ENCODE data around the gene MALRD1. TPM values are rescaled to one million over a fixed set of nuclear protein-coding genes. Genes with fewer than 3 reads are reported as not detected.

MALRD1 gene
- total RNA-seq, 4 donors from 2014 or later: 0.23 TPM; not detected in 3

DNA sequence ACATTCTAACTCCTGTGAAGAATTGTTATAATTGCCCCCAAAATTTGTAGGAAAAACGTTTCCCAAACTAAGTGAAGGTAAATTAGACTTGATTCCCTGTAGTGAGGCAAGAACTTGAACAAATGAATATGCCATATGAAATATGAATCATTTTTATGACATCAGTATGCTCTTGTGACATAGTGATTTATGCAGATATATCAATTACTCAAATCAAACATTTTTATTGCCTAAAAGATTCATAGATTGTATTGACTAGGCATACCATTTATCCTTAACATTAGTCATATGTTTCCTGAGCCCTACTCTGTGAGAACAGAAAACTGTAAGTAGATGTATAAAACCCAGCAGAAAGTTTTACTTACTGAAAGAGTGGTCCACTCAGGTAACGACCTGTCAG lies 245.6 kb downstream of the MALRD1 start:
- intact Hi-C loops (cut with DNase I; ENCODE audit: low total_unique reads): no loop called here
- WGBS, 2 donors: 44 to 49% methylated on average over 2 of the region's 2 CpGs
- H3K4me3 ChIP-seq (ENCODE audit: low read depth, poor library complexity, severe bottlenecking): no peak overlapping the region
- no peak for DNase-seq (ENCODE audit: low spot score in 2 of 2)
- TF ChIP-seq, protein P1, sequence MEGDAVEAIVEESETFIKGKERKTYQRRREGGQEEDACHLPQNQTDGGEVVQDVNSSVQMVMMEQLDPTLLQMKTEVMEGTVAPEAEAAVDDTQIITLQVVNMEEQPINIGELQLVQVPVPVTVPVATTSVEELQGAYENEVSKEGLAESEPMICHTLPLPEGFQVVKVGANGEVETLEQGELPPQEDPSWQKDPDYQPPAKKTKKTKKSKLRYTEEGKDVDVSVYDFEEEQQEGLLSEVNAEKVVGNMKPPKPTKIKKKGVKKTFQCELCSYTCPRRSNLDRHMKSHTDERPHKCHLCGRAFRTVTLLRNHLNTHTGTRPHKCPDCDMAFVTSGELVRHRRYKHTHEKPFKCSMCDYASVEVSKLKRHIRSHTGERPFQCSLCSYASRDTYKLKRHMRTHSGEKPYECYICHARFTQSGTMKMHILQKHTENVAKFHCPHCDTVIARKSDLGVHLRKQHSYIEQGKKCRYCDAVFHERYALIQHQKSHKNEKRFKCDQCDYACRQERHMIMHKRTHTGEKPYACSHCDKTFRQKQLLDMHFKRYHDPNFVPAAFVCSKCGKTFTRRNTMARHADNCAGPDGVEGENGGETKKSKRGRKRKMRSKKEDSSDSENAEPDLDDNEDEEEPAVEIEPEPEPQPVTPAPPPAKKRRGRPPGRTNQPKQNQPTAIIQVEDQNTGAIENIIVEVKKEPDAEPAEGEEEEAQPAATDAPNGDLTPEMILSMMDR (IDR thresholded peaks at IDR 0.05): no peak
- no peak for TF ChIP-seq POLR2A (IDR thresholded peaks at IDR 0.05)

DNA sequence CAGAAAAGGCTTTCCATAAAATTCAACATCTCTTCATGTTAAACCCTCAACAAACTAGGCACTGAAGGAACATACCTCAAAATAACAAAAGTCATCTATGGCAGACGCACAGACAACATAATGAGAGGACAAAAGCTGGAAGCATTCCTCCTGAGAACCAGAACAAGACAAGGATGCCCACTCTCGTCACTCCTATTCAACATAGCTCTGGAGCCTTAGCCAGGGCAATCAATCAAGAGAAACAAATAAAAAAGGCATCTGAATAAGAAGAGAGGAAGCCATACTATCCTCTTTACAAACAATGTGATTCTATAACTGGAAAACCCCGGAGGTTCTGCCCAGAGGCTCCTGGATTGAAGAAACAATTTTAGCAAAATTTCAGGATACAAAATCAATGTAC lies 251.0 kb downstream of the MALRD1 start:
- intact Hi-C loops (cut with DNase I; ENCODE audit: low total_unique reads): no loop called here
- no peak for TF ChIP-seq POLR2A (IDR thresholded peaks at IDR 0.05)

DNA sequence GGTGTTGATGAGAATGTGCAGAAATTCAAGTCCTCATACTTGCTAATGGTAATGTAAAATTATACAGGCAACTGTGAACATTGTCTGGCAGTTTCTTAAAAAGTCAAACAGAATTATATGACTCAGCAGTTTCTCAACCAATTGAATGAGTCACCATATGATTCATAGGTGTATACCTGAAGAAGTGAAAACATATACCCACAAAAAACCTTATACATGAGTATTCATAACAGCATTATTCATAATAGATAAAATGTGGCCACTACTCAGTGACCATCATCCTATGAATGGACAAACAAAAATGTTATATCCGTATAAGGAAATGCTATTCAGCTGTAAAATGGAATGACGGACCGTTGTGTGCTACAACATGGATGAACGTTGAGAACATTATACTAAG lies 253.5 kb downstream of the MALRD1 start:
- TF ChIP-seq, protein P1 (IDR thresholded peaks at IDR 0.05): no peak
- TF ChIP-seq POLR2A (IDR thresholded peaks at IDR 0.05): no peak
- no peak for DNase-seq (ENCODE audit: low spot score in 2 of 2)
- intact Hi-C loops (cut with DNase I; ENCODE audit: low total_unique reads): no loop called here
- 85 to 91% methylated on average over 4 of the region's 4 CpGs for WGBS, 2 donors
- H3K4me3 ChIP-seq (ENCODE audit: low read depth, poor library complexity, severe bottlenecking): no peak overlapping the region

More for the DNA sequence above, 251.0 kb downstream of the MALRD1 start:
- H3K4me3 ChIP-seq (ENCODE audit: low read depth, poor library complexity, severe bottlenecking): no peak overlapping the region
- no peak for DNase-seq (ENCODE audit: low spot score in 2 of 2)
- WGBS, 2 donors: 66 to 79% methylated on average over 3 of the region's 3 CpGs

DNA sequence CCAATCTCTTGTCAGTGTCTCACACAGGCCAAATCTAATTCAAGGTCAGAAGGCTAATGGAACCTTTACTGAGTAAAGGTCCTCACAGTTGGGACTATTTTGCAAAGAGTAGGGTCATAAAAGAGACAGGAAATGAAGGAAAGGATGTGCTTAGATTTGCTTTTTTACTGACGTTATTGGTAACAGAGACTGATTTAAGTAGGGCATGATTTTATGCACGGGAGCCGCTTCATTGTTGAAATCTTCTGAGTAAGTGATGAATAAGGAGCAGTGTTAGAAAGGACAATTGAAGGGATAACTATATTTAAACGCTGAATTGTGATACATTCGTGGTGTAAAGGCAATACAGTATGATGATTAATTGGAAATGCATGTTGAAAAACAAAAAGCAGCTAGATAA lies 261.5 kb downstream of the MALRD1 start:
- no peak for DNase-seq (ENCODE audit: low spot score in 2 of 2)
- intact Hi-C loops (cut with DNase I; ENCODE audit: low total_unique reads): no loop called here
- no peak overlapping the region for H3K4me3 ChIP-seq (ENCODE audit: low read depth, poor library complexity, severe bottlenecking)
- 49 to 54% methylated on average over 5 of the region's 5 CpGs for WGBS, 2 donors
- TF ChIP-seq, protein P1 (IDR thresholded peaks at IDR 0.05): no peak
- no peak for TF ChIP-seq POLR2A (IDR thresholded peaks at IDR 0.05)

DNA sequence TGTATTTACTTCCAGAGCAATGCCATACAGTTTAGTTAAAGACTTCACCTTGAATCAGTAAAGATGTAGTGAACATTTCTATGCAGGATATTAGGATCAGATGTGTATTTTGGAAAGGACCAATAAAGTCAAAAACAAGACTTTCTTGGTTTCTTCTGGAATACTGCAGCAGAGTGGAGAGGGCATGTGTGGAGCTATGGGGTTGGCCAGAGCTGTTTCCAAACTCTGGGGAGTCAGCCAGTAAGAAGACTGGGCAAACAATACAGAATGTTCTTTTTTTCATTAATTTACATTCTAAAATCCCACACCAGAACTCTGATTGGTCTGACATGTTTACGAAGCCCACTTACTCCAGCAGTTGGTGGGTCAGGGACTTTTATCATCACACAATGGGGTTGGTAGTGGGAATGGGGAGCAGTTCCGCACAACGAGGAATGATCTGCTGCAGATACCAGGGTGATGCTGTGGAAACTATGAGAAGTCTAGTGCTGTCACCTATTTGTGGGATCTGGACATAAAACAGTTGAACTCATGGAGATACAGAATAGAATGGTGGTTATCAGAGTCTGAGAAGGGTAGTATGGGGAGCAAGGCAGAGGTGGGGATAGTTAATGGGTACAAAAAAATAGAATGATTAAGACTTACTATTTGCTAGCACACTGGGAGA lies 267.7 kb downstream of the MALRD1 start:
- DNase-seq (ENCODE audit: low spot score in 2 of 2): no peak
- 90 to 95% methylated on average over 3 of the region's 3 CpGs for WGBS, 2 donors
- TF ChIP-seq POLR2A (IDR thresholded peaks at IDR 0.05): no peak
- TF ChIP-seq, protein P1 (IDR thresholded peaks at IDR 0.05): no peak
- intact Hi-C loops (cut with DNase I; ENCODE audit: low total_unique reads): no loop called here
- no peak overlapping the region for H3K4me3 ChIP-seq (ENCODE audit: low read depth, poor library complexity, severe bottlenecking)

DNA sequence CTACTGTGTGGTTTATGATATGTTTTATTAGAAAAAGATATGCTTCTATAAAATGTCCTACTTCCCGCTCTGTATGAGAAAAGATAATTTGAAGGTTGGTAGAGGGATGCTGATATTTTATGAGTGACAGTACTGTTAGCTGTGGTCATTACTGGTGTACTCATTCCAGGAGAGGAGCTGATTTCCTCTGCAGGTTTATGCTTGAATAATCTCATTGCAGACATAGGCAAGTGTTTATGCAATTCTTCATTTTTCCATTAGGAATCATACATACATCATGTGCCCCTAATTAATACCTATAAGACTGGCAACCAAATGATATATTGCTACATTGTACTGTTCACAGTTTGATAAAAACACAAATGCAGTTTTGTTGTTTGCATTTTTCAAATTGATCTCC lies 269.4 kb downstream of the MALRD1 start:
- WGBS, 2 donors: 90 to 97% methylated on average over 1 of the region's 1 CpG
- DNase-seq (ENCODE audit: low spot score in 2 of 2): no peak
- H3K4me3 ChIP-seq (ENCODE audit: low read depth, poor library complexity, severe bottlenecking): no peak overlapping the region
- TF ChIP-seq POLR2A (IDR thresholded peaks at IDR 0.05): no peak
- TF ChIP-seq, protein P1 (IDR thresholded peaks at IDR 0.05): no peak
- intact Hi-C loops (cut with DNase I; ENCODE audit: low total_unique reads): no loop called here

All from lower leg skin (tissue), 4 donors.